ENCODE measurements around the gene TTC33.

DNA sequence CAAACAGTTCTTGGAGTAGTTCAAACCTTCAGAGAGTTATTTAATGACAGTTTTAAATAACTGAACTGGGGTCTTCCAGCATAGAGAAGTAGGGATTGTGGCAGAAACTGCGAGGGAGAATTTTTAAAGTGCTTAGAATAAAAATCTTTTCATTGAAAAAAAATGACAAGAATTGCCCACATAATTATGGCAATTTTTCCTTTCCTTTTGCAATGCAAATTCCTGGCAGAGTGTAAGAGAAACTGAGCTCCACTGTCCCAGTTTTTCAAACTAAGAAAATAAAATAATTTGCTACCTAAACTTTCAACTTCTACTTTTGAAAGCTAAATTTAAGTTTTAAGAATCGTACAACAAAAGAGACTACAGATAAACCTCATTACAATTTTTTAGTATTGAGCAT, 78.3 kb downstream of the TTC33 start:
- TF ChIP-seq CTCF (IDR thresholded peaks at IDR 0.05) (no peak), EZH2 (IDR thresholded peaks at IDR 0.05; ENCODE audit: borderline replicate concordance, insufficient read depth, low read depth, low read length, poor library complexity, severe bottlenecking) (no peak)
